ENCODE measurements around the gene EFNB1. TPM values are rescaled to one million over a fixed set of nuclear protein-coding genes. Genes with fewer than 3 reads are reported as not detected.

The EFNB1 gene
- total RNA-seq, 1 donor from 2014 or later, result 25.4 TPM

- H3K4me2 ChIP-seq, result no peak overlapping the region
- no peaks in the 10 kb centered on the region for H4K20me1 ChIP-seq (ENCODE audit: low read depth)
- no peak overlapping the region for H3K27ac ChIP-seq
- no peaks in the 10 kb centered on the region for H3K27me3 ChIP-seq
- no peak overlapping the region for H3K9ac ChIP-seq
- H3K4me1 Mint-ChIP-seq, result no peaks in the 10 kb centered on the region
- H3K27ac Mint-ChIP-seq, result no peak overlapping the region
- no peak overlapping the region for H3K4me3 ChIP-seq
- no peaks in the 10 kb centered on the region for H3K79me2 ChIP-seq (ENCODE audit: low read depth)
- no peak overlapping the region for H2AFZ ChIP-seq (replicated peaks)
- H3K4me1 ChIP-seq, result no peaks in the 10 kb centered on the region
- peaks cover 4% of the 10 kb centered on the region for H3K27me3 Mint-ChIP-seq (ENCODE audit: insufficient read depth, low read depth)
- no peak overlapping the region for H3K4me3 Mint-ChIP-seq
- no peak for TF ChIP-seq EZH2 (IDR thresholded peaks at IDR 0.05)
- no peak for TF ChIP-seq EZH2phosphoT487 (IDR thresholded peaks at IDR 0.05)
- peak; percentile 36 for TF ChIP-seq CTCF (IDR thresholded peaks at IDR 0.05)
- peaks cover 5% of the 10 kb centered on the region for H3K9me3 Mint-ChIP-seq
- H3K9me3 ChIP-seq (ENCODE audit: low read depth), result peaks cover 3% of the 10 kb centered on the region
- no peaks in the 10 kb centered on the region for H3K36me3 ChIP-seq
- DNase-seq (ENCODE audit: low spot score), result peak; percentile 21
- no peaks in the 10 kb centered on the region for H3K36me3 Mint-ChIP-seq
- no peaks in the 10 kb centered on the region for H3F3A ChIP-seq (ENCODE audit: low read depth)
Measured at GRCh38 chrX:68808686-68809357, 20.0 kb upstream of the EFNB1 start.

- Histone ChIP-seq H3K4me1 (no peaks in the 10 kb centered on the region), H3K27me3 (no peaks in the 10 kb centered on the region), H2AFZ (replicated peaks) (no peak overlapping the region), H3K9ac (no peak overlapping the region), H3K4me3 (no peak overlapping the region), H3F3A (ENCODE audit: low read depth) (no peaks in the 10 kb centered on the region), H3K9me3 (ENCODE audit: low read depth) (no peaks in the 10 kb centered on the region), H4K20me1 (ENCODE audit: low read depth) (no peaks in the 10 kb centered on the region), H3K4me2 (no peak overlapping the region), H3K79me2 (ENCODE audit: low read depth) (no peaks in the 10 kb centered on the region), H3K36me3 (no peaks in the 10 kb centered on the region), H3K27ac (no peak overlapping the region)
- peaks cover 3% of the 10 kb centered on the region for H3K4me1 Mint-ChIP-seq
- H3K27ac Mint-ChIP-seq, result no peak overlapping the region
- no peak overlapping the region for H3K4me3 Mint-ChIP-seq
- H3K36me3 Mint-ChIP-seq, result no peaks in the 10 kb centered on the region
- TF ChIP-seq CTCF (IDR thresholded peaks at IDR 0.05) (no peak), EZH2phosphoT487 (IDR thresholded peaks at IDR 0.05) (no peak), EZH2 (IDR thresholded peaks at IDR 0.05) (no peak)
- H3K27me3 Mint-ChIP-seq (ENCODE audit: insufficient read depth, low read depth), result peaks cover 9% of the 10 kb centered on the region
- no peak for DNase-seq (ENCODE audit: low spot score)
- H3K9me3 Mint-ChIP-seq, result peaks cover 8% of the 10 kb centered on the region
Measured at GRCh38 chrX:68820476-68821110, 8.2 kb upstream of the EFNB1 start.

GRCh38 chrX:68821616-68822015 lies 7.2 kb upstream of the EFNB1 start:
- TF ChIP-seq EZH2phosphoT487 (IDR thresholded peaks at IDR 0.05), result no peak
- no peak for TF ChIP-seq EZH2 (IDR thresholded peaks at IDR 0.05)
- TF ChIP-seq CTCF (IDR thresholded peaks at IDR 0.05), result no peak
- Mint-ChIP-seq H3K27me3 (ENCODE audit: insufficient read depth, low read depth) (peaks cover 11% of the 10 kb centered on the region), H3K9me3 (peaks cover 8% of the 10 kb centered on the region), H3K4me3 (no peak overlapping the region), H3K36me3 (no peaks in the 10 kb centered on the region), H3K27ac (no peak overlapping the region), H3K4me1 (peaks cover 6% of the 10 kb centered on the region)
- Histone ChIP-seq H3K9ac (no peak overlapping the region), H3K4me1 (no peaks in the 10 kb centered on the region), H3K79me2 (ENCODE audit: low read depth) (no peaks in the 10 kb centered on the region), H3K27ac (no peak overlapping the region), H3K9me3 (ENCODE audit: low read depth) (no peaks in the 10 kb centered on the region), H3K4me3 (no peak overlapping the region), H3K27me3 (peaks cover 10% of the 10 kb centered on the region), H4K20me1 (ENCODE audit: low read depth) (no peaks in the 10 kb centered on the region), H2AFZ (replicated peaks) (no peak overlapping the region), H3F3A (ENCODE audit: low read depth) (no peaks in the 10 kb centered on the region), H3K4me2 (no peak overlapping the region), H3K36me3 (no peaks in the 10 kb centered on the region)
- no peak for DNase-seq (ENCODE audit: low spot score)

All from neural progenitor cell (in vitro differentiated cells).